ENCODE measurements around the gene SRPK2.
"Not testable (repeated sequence)": the region's sequence is repeated elsewhere in the genome, so short reads cannot be mapped to it uniquely, and the experiment has no call there.

The SRPK2 gene

DNA sequence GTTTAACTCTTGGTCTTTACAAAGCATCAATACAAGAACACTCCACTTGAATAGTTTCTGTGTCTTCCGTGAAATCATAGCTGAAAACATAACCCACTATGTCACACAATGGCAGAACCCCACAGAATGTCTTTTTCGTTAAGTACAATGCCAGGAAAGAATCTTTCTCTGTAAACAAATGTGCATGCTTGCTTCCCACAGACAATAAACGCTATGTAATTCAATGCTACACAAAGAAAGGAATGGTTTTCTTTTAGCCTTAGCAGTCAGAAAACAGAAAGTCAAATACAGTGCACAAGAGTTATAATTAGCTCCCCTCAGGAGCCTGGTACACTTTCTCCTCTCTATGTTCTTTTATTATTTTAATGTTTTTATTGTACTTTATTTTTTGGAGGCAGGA lies 186.1 kb downstream of the SRPK2 start:
- Histone ChIP-seq H3K27me3 (ENCODE audit: insufficient read depth, poor library complexity, severe bottlenecking) (no peaks in the 10 kb centered on the region), H3K4me1 (ENCODE audit: insufficient read depth, poor library complexity, severe bottlenecking) (no peaks in the 10 kb centered on the region), H3K9me3 (ENCODE audit: severe bottlenecking) (no peaks in the 10 kb centered on the region), H3K4me3 (ENCODE audit: severe bottlenecking) (no peak overlapping the region), H3K27ac (ENCODE audit: poor library complexity, severe bottlenecking) (no peak overlapping the region), H3K36me3 (ENCODE audit: low read depth) (no peaks in the 10 kb centered on the region; the same call in none of the 2 replicates)
- no peak for DNase-seq (ENCODE audit: low spot score)
- ATAC-seq (ENCODE audit: low read depth), result no peak
- TF ChIP-seq, protein P1, sequence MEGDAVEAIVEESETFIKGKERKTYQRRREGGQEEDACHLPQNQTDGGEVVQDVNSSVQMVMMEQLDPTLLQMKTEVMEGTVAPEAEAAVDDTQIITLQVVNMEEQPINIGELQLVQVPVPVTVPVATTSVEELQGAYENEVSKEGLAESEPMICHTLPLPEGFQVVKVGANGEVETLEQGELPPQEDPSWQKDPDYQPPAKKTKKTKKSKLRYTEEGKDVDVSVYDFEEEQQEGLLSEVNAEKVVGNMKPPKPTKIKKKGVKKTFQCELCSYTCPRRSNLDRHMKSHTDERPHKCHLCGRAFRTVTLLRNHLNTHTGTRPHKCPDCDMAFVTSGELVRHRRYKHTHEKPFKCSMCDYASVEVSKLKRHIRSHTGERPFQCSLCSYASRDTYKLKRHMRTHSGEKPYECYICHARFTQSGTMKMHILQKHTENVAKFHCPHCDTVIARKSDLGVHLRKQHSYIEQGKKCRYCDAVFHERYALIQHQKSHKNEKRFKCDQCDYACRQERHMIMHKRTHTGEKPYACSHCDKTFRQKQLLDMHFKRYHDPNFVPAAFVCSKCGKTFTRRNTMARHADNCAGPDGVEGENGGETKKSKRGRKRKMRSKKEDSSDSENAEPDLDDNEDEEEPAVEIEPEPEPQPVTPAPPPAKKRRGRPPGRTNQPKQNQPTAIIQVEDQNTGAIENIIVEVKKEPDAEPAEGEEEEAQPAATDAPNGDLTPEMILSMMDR (IDR thresholded peaks at IDR 0.05; ENCODE audit: poor library complexity, severe bottlenecking), result no peak

DNA sequence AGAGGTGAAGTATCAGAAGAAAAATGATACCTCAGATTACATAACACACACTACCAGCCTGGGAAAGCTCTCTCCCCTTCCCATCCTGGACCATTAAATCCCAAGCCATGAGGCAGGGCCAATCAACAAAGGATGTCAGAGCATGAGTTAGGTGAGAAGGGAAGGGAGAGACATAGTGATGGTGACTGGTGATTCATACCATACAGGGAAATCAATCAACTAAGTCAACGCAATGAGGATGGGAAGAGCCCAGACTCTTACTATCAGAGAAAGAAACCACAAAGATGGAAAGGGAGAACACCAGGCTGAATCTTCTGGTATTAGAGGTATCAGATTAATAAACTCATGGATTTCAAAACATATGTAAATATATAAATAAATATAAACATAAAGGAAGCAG lies 189.3 kb downstream of the SRPK2 start:
- TF ChIP-seq, protein P1 (IDR thresholded peaks at IDR 0.05; ENCODE audit: poor library complexity, severe bottlenecking), result no peak
- H3K4me1 ChIP-seq (ENCODE audit: insufficient read depth, poor library complexity, severe bottlenecking), result no peaks in the 10 kb centered on the region
- H3K9me3 ChIP-seq (ENCODE audit: severe bottlenecking), result no peaks in the 10 kb centered on the region
- no peak overlapping the region for H3K27ac ChIP-seq (ENCODE audit: poor library complexity, severe bottlenecking)
- DNase-seq (ENCODE audit: low spot score) (no peak), ATAC-seq (ENCODE audit: low read depth) (no peak)
- H3K4me3 ChIP-seq (ENCODE audit: severe bottlenecking), result no peak overlapping the region
- H3K36me3 ChIP-seq (ENCODE audit: low read depth), result no peaks in the 10 kb centered on the region; the same call in none of the 2 replicates
- no peaks in the 10 kb centered on the region for H3K27me3 ChIP-seq (ENCODE audit: insufficient read depth, poor library complexity, severe bottlenecking)

DNA sequence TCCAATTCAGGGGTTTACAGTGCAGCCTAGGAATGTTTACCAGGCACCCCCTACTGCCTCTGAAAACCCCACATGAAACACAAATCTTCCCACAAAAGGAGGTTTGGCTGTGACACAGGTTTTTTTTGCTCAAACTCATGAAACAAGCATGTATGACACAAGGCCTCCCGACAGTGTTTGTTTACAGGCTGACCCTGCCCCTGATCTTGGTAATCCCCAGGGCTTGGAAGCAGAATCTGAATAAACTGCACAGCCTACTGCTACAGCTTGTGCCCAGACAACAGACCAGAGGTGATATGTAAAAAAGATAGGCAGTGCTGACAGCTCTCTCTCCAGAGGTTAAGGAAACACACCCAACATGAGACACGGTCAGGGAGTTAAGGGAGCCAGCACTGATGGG lies 190.5 kb downstream of the SRPK2 start:
- Histone ChIP-seq H3K27ac (ENCODE audit: poor library complexity, severe bottlenecking) (no peak overlapping the region), H3K4me3 (ENCODE audit: severe bottlenecking) (no peak overlapping the region), H3K27me3 (ENCODE audit: insufficient read depth, poor library complexity, severe bottlenecking) (no peaks in the 10 kb centered on the region), H3K9me3 (ENCODE audit: severe bottlenecking) (no peaks in the 10 kb centered on the region), H3K4me1 (ENCODE audit: insufficient read depth, poor library complexity, severe bottlenecking) (no peaks in the 10 kb centered on the region), H3K36me3 (ENCODE audit: low read depth) (no peaks in the 10 kb centered on the region; the same call in 1 of the 2 replicates)
- TF ChIP-seq, protein P1 (IDR thresholded peaks at IDR 0.05; ENCODE audit: poor library complexity, severe bottlenecking), result no peak
- ATAC-seq (ENCODE audit: low read depth), result no peak; the same call in 2 of the 3 replicates
- DNase-seq (ENCODE audit: low spot score), result no peak

DNA sequence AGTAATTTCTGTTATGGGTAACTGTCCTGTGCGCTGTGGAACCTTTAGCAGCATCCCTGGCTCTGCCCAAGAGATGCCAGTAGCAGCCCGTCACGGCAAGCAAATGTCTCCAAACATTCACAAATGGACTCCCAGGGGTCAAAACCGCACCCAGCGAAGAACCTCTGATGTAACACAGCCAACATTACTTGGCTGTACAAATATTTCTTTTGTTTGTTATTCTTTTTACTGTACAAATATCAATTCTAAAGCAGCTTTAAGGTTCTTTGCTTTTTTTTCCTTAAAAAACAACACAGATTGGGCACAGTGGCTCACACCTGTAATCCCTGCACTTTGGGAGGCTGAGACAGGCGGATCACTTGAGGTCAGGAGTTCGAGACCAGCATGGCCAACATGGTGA lies 192.2 kb downstream of the SRPK2 start:
- H3K27ac ChIP-seq (ENCODE audit: poor library complexity, severe bottlenecking), result no peak overlapping the region
- no peak for ATAC-seq (ENCODE audit: low read depth)

DNA sequence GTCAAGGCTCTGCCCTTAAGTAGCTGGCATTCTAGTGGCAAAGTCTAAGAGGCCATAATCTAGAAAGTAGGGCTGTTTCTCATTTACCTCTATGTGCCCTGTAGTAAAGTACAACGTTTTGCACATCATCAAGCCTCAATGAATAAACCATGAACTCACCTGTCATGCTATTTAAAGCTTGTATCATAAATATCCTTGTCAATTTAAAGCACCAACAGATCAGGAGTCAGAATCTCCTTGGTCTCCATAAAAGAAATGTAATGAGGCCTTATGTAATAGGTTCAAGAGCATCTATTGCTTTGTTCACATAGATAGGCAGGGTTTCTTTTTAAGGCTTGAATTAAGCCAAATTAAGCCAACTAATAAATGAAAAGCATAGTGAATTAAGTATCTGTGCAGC lies 192.8 kb downstream of the SRPK2 start:
- H3K4me1 ChIP-seq (ENCODE audit: insufficient read depth, poor library complexity, severe bottlenecking), result no peaks in the 10 kb centered on the region

More for the DNA sequence above, 192.2 kb downstream of the SRPK2 start:
- TF ChIP-seq, protein P1 (IDR thresholded peaks at IDR 0.05; ENCODE audit: poor library complexity, severe bottlenecking), result no peak
- Histone ChIP-seq H3K4me1 (ENCODE audit: insufficient read depth, poor library complexity, severe bottlenecking) (no peaks in the 10 kb centered on the region), H3K4me3 (ENCODE audit: severe bottlenecking) (no peak overlapping the region), H3K36me3 (ENCODE audit: low read depth) (no peaks in the 10 kb centered on the region), H3K27me3 (ENCODE audit: insufficient read depth, poor library complexity, severe bottlenecking) (no peaks in the 10 kb centered on the region), H3K9me3 (ENCODE audit: severe bottlenecking) (no peaks in the 10 kb centered on the region)
- DNase-seq (ENCODE audit: low spot score), result no peak

DNA sequence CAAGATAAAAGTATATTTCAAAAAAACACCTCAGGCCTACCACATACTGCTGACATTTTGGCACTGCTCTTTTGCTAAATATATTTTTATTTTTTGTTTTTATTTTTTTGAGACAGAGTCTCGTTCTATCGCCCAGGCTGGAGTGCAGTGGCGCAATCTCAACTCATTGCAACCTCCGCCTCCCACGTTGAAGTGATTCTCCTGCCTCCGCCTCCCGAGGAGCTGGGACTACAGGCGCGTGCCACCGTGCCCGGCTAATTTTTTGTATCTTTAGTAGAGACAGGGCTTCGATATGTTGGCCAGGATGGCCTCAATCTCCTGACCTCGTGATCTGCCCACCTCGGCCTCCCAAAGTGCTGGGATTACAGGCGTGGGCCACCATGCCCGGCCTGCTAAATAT lies 193.8 kb downstream of the SRPK2 start:
- not testable (repeated sequence) for ATAC-seq (ENCODE audit: low read depth); DNase-seq (ENCODE audit: low spot score); H3K27me3 ChIP-seq (ENCODE audit: insufficient read depth, poor library complexity, severe bottlenecking); H3K9me3 ChIP-seq (ENCODE audit: severe bottlenecking); H3K36me3 ChIP-seq (ENCODE audit: low read depth); H3K27ac ChIP-seq (ENCODE audit: poor library complexity, severe bottlenecking); H3K4me3 ChIP-seq (ENCODE audit: severe bottlenecking); H3K4me1 ChIP-seq (ENCODE audit: insufficient read depth, poor library complexity, severe bottlenecking)

More for the DNA sequence above, 192.8 kb downstream of the SRPK2 start:
- no peaks in the 10 kb centered on the region for H3K27me3 ChIP-seq (ENCODE audit: insufficient read depth, poor library complexity, severe bottlenecking)
- H3K9me3 ChIP-seq (ENCODE audit: severe bottlenecking), result no peaks in the 10 kb centered on the region
- H3K27ac ChIP-seq (ENCODE audit: poor library complexity, severe bottlenecking), result no peak overlapping the region
- ATAC-seq (ENCODE audit: low read depth) (no peak), DNase-seq (ENCODE audit: low spot score) (no peak)
- H3K4me3 ChIP-seq (ENCODE audit: severe bottlenecking), result no peak overlapping the region
- TF ChIP-seq, protein P1 (IDR thresholded peaks at IDR 0.05; ENCODE audit: poor library complexity, severe bottlenecking), result no peak
- H3K36me3 ChIP-seq (ENCODE audit: low read depth), result no peaks in the 10 kb centered on the region
